Breast epithelium (tissue), 3 donors: Measurements from ENCODE around the gene MEF2B.

Experiments used
- CTCF ChIP-seq, 3 donors: fragments of 450-650 bp; IDR thresholded peaks; one replicate each; pipeline ENCODE4 v1.5.1; 2016 to 2017; ENCODE audit warnings: antibody characterized with exemption in 3 of 3, mild to moderate bottlenecking in 3 of 3, moderate library complexity in 3 of 3
- POLR2A ChIP-seq: fragments of 450-650 bp; IDR thresholded peaks from one replicate; pipeline ENCODE4 v1.6.1; 2016; ENCODE audit warnings: antibody characterized with exemption, mild to moderate bottlenecking, moderate library complexity

- TF ChIP-seq POLR2A = no peak
- TF ChIP-seq CTCF (IDR thresholded peaks at IDR 0.05) = no peak
These were observed 64.6 kb downstream of the MEF2B start for GRCh38 chr19:19105365-19106055.
